Cardiac muscle cell (in vitro differentiated cells and primary cell): Measurements from ENCODE around the gene DDA1. TPM values are rescaled to one million over a fixed set of nuclear protein-coding genes. Genes with fewer than 3 reads are reported as not detected.

Experiments
- DNase-seq, 2 donors: peaks; one replicate each; pipeline versions ENCODE4 v3.0.0 to v3.0.0-alpha.2; 2010 to 2017; ENCODE audit warnings: low read depth in 1 of 2, low spot score in 1 of 2
- H3K27ac ChIP-seq: fragments of 200-600 bp; sonication (generic); 2 replicates; pipeline ENCODE4 v1.5.1; 2016
- H3K27me3 ChIP-seq: fragments of 200-600 bp; sonication (generic); 2 replicates; pipeline ENCODE4 v1.6.0; 2016; ENCODE audit warnings: control low read depth
- H3K36me3 ChIP-seq: fragments of 200-600 bp; sonication (generic); 2 replicates; pipeline ENCODE4 v1.5.1; 2016; ENCODE audit warnings: control low read depth
- H3K4me1 ChIP-seq: fragments of 200-600 bp; sonication (generic); 2 replicates; pipeline ENCODE4 v1.8.1; 2017; ENCODE audit warnings: low read depth, mild to moderate bottlenecking, mixed run types
- H3K4me3 ChIP-seq: fragments of 200-600 bp; sonication (generic); 2 replicates; pipeline ENCODE4 v1.5.1; 2016; ENCODE audit warnings: mild to moderate bottlenecking
- H3K9me3 ChIP-seq: fragments of 200-600 bp; sonication (generic); 2 replicates; pipeline ENCODE4 v1.5.1; 2017; ENCODE audit warnings: low read depth, mild to moderate bottlenecking, control low read depth
- polyA plus RNA-seq: library from polyadenylated mRNA; unstranded; fragments of >200 nt; fragmentation: Nextera tagmentation; extraction: Ambion mirVana; gene quantifications from 2 replicates; pipeline ENCODE4 v1.2.1, GENCODE V29; 2016
- total RNA-seq: library from RNA; depleted of rRNA; stranded (reverse); fragments of >200 nt; gene quantifications from 2 replicates; pipeline ENCODE4 v1.2.3, GENCODE V29; 2016
- TF ChIP-seq, protein P1 (sequence below): IDR thresholded peaks from 2 replicates; pipeline ENCODE4 v1.5.1; 2012; ENCODE audit warnings: low read depth, mild to moderate bottlenecking, low read length

DDA1 gene
- total and polyA plus RNA-seq, 2 experiments from 2014 or later: 45.4 to 53.3 TPM

DNA sequence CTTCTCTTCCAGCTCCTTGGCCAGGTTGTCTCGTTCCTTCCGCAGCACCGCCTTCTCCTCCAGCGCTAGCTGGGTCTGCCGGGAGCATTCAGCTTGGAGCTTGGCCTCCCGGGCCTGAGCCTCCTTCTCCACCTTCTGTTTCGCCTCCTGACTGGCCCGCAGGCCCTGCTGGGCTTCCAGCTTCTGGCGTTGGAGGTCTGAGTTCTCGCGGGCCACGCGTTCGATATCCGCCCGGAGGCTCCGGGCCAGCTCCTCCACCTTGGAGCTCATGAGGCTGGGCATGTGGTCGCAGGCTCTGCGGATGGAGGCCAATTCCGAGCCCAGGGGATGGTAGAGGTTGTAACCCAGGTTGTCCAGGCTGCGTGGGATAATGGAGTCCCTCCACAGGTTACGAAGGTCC lies 56.0 kb downstream of the DDA1 start:
- TF ChIP-seq, protein P1, sequence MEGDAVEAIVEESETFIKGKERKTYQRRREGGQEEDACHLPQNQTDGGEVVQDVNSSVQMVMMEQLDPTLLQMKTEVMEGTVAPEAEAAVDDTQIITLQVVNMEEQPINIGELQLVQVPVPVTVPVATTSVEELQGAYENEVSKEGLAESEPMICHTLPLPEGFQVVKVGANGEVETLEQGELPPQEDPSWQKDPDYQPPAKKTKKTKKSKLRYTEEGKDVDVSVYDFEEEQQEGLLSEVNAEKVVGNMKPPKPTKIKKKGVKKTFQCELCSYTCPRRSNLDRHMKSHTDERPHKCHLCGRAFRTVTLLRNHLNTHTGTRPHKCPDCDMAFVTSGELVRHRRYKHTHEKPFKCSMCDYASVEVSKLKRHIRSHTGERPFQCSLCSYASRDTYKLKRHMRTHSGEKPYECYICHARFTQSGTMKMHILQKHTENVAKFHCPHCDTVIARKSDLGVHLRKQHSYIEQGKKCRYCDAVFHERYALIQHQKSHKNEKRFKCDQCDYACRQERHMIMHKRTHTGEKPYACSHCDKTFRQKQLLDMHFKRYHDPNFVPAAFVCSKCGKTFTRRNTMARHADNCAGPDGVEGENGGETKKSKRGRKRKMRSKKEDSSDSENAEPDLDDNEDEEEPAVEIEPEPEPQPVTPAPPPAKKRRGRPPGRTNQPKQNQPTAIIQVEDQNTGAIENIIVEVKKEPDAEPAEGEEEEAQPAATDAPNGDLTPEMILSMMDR: no peak
- Histone ChIP-seq H3K27ac (no peak overlapping the region), H3K27me3 (no peaks in the 10 kb centered on the region), H3K9me3 (no peaks in the 10 kb centered on the region), H3K36me3 (no peaks in the 10 kb centered on the region), H3K4me1 (no peaks in the 10 kb centered on the region), H3K4me3 (no peak overlapping the region)
- DNase-seq: no peak

DNA sequence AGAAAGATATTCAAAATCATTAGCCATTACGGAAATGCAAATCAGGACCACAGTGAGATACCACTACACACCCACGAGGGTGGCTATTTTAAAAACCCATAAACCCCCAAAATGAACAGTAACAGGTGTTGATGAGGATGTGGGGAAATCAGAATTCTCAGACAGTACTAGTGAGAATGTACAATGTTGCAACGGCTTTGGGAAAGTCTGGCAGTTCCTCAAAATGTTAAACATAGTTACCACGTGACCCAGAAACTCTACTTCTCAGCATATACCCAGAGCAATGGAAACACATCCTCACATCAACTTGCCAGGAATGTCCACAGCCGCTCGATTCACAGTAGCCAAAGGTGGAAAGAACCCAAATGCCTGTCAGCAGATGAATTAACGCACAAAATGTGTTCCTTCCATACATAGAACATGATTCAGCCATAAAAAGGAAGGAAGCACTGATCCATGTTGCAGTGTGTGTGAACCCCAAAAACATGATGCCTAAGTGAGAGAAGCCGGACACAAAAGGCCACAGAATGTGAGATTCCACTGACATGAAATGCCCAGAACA lies 60.7 kb downstream of the DDA1 start:
- Histone ChIP-seq H3K36me3 (no peaks in the 10 kb centered on the region), H3K9me3 (no peaks in the 10 kb centered on the region), H3K4me3 (no peak overlapping the region), H3K27ac (no peak overlapping the region), H3K4me1 (no peaks in the 10 kb centered on the region), H3K27me3 (no peaks in the 10 kb centered on the region)
- peak in 1 of 2 donors; percentile 93 for DNase-seq
- TF ChIP-seq, protein P1: no peak

Other genes with a start within 250 kb of the DDA1 start
- 4.1 and 14.2 TPM in 2 replicates for gene HAUS8, start 234.1 kb upstream of the DDA1 start, total RNA-seq
- 11.5 and 16.3 TPM in 2 replicates for gene HAUS8, start 234.1 kb upstream of the DDA1 start, polyA plus RNA-seq
- 47.9 and 50.8 TPM in 2 replicates for gene MYO9B, start 233.8 kb upstream of the DDA1 start, total RNA-seq
- gene MYO9B, start 233.8 kb upstream of the DDA1 start, polyA plus RNA-seq: 17.7 and 20.8 TPM in 2 replicates
- gene USE1, start 94.2 kb upstream of the DDA1 start, total RNA-seq: 24.3 and 38.1 TPM in 2 replicates
- gene USE1, start 94.2 kb upstream of the DDA1 start, polyA plus RNA-seq: 28.5 and 47.8 TPM in 2 replicates
- 9.3 and 14.5 TPM in 2 replicates for gene OCEL1, start 83.3 kb upstream of the DDA1 start, total RNA-seq
- gene OCEL1, start 83.3 kb upstream of the DDA1 start, polyA plus RNA-seq: 31.3 and 42.5 TPM in 2 replicates
- 147 and 173 TPM in 2 replicates for gene NR2F6, start 63.6 kb upstream of the DDA1 start, total RNA-seq
- 124 and 141 TPM in 2 replicates for gene NR2F6, start 63.6 kb upstream of the DDA1 start, polyA plus RNA-seq
- 0.07 and 0.39 TPM in 2 replicates for gene USHBP1, start 44.8 kb upstream of the DDA1 start, total RNA-seq
- 0.56 and 2.2 TPM in 2 replicates for gene USHBP1, start 44.8 kb upstream of the DDA1 start, polyA plus RNA-seq
- gene BABAM1, start 42.1 kb upstream of the DDA1 start, total RNA-seq: 115 and 141 TPM in 2 replicates
- gene BABAM1, start 42.1 kb upstream of the DDA1 start, polyA plus RNA-seq: 136 and 140 TPM in 2 replicates
- gene ANKLE1, start 27.7 kb upstream of the DDA1 start, total RNA-seq: 1.9 and 5.7 TPM in 2 replicates
- gene ANKLE1, start 27.7 kb upstream of the DDA1 start, polyA plus RNA-seq: 1.1 and 3.3 TPM in 2 replicates
- gene ABHD8, start 6.1 kb upstream of the DDA1 start, total RNA-seq: 41.6 and 50.6 TPM in 2 replicates
- gene ABHD8, start 6.1 kb upstream of the DDA1 start, polyA plus RNA-seq: 38.1 and 46.8 TPM in 2 replicates
- 274 and 304 TPM in 2 replicates for gene MRPL34, start 3.7 kb upstream of the DDA1 start, total RNA-seq
- 172 and 184 TPM in 2 replicates for gene MRPL34, start 3.7 kb upstream of the DDA1 start, polyA plus RNA-seq
- 14.4 and 21.1 TPM in 2 replicates for gene ANO8, start 25.3 kb downstream of the DDA1 start, total RNA-seq
- gene ANO8, start 25.3 kb downstream of the DDA1 start, polyA plus RNA-seq: 2.8 and 3.6 TPM in 2 replicates
- gene GTPBP3, start 28.0 kb downstream of the DDA1 start, total RNA-seq: 78.6 and 95.6 TPM in 2 replicates
- gene GTPBP3, start 28.0 kb downstream of the DDA1 start, polyA plus RNA-seq: 34.9 and 53.4 TPM in 2 replicates
- 2.1 and 4.3 TPM in 2 replicates for gene PLVAP, start 67.8 kb downstream of the DDA1 start, total RNA-seq
- 4.2 and 6.1 TPM in 2 replicates for gene PLVAP, start 67.8 kb downstream of the DDA1 start, polyA plus RNA-seq
- 1.4 and 2.2 TPM in 2 replicates for gene CCDC194, start 84.6 kb downstream of the DDA1 start, total RNA-seq
- 2.3 and 3.0 TPM in 2 replicates for gene CCDC194, start 84.6 kb downstream of the DDA1 start, polyA plus RNA-seq
- 69.3 and 166 TPM in 2 replicates for gene BST2, start 96.1 kb downstream of the DDA1 start, total RNA-seq
- gene BST2, start 96.1 kb downstream of the DDA1 start, polyA plus RNA-seq: 91.8 and 184 TPM in 2 replicates
- gene MVB12A, start 110.5 kb downstream of the DDA1 start, total RNA-seq: 133 and 148 TPM in 2 replicates
- 130 and 148 TPM in 2 replicates for gene MVB12A, start 110.5 kb downstream of the DDA1 start, polyA plus RNA-seq
- 3.2 and 3.3 TPM in 2 replicates for gene TMEM221, start 139.1 kb downstream of the DDA1 start, total RNA-seq
- gene TMEM221, start 139.1 kb downstream of the DDA1 start, polyA plus RNA-seq: 5.7 and 6.0 TPM in 2 replicates
- gene NXNL1, start 151.4 kb downstream of the DDA1 start, total RNA-seq: not detected in 2 replicates
- gene NXNL1, start 151.4 kb downstream of the DDA1 start, polyA plus RNA-seq: 0.16 TPM in 1 of 2 replicates, not detected in the other
- 28.5 and 40.4 TPM in 2 replicates for gene SLC27A1, start 161.0 kb downstream of the DDA1 start, total RNA-seq
- gene SLC27A1, start 161.0 kb downstream of the DDA1 start, polyA plus RNA-seq: 30.1 and 31.8 TPM in 2 replicates
- 150 and 177 TPM in 2 replicates for gene PGLS, start 202.1 kb downstream of the DDA1 start, total RNA-seq
- gene PGLS, start 202.1 kb downstream of the DDA1 start, polyA plus RNA-seq: 116 and 118 TPM in 2 replicates
- 62.9 and 93.5 TPM in 2 replicates for gene COLGALT1, start 246.1 kb downstream of the DDA1 start, total RNA-seq
- gene COLGALT1, start 246.1 kb downstream of the DDA1 start, polyA plus RNA-seq: 41.1 and 60.9 TPM in 2 replicates